ENCODE results near the gene EID3.

GRCh38 chr12:104291867-104292524 is 11.5 kb upstream of the EID3 start:
- no peak for TF ChIP-seq CTCF (IDR thresholded peaks at IDR 0.05)
- no peak for TF ChIP-seq POLR2A (IDR thresholded peaks at IDR 0.05)
